ENCODE data around the gene PABPC1L. TPM values are rescaled to one million over a fixed set of nuclear protein-coding genes. Genes with fewer than 3 reads are reported as not detected.

The PABPC1L gene
- total RNA-seq, 1 experiment from 2014 or later, result 90.7 TPM

- ATAC-seq, result no peak
- Mint-ChIP-seq H3K4me1 (peaks cover 40% of the 10 kb centered on the region), H3K27ac (peak overlapping the region; percentile 80; the same call in 1 of the 2 replicates), H3K4me3 (peak overlapping the region; percentile 100), H3K9me3 (no peaks in the 10 kb centered on the region), H3K36me3 (no peaks in the 10 kb centered on the region), H3K27me3 (ENCODE audit: low read depth) (peaks cover 21% of the 10 kb centered on the region)
- ChIA-PET CTCF (interaction anchor here (1.2 kb wide), 2 partner anchors 56 to 57 kb away, joined by 3 read pairs; no protein-coding TSS in a partner anchor), POLR2A (no interaction called here)
- DNase-seq (ENCODE audit: low spot score), result no peak
- TF ChIP-seq MXD4 (CRISPR knock-in tag; IDR thresholded peaks at IDR 0.05; ENCODE audit: borderline replicate concordance) (no peak), ATF2 (CRISPR knock-in tag; IDR thresholded peaks at IDR 0.05; ENCODE audit: borderline replicate concordance, low read depth) (no peak), RELA (CRISPR knock-in tag; IDR thresholded peaks at IDR 0.05; ENCODE audit: borderline replicate concordance) (no peak), ARID4B (CRISPR knock-in tag; IDR thresholded peaks at IDR 0.05; ENCODE audit: borderline replicate concordance) (no peak), SP1 (CRISPR knock-in tag; conservative IDR thresholded peaks at IDR 0.05) (no peak), E2F4 (CRISPR knock-in tag; IDR thresholded peaks at IDR 0.05; ENCODE audit: borderline replicate concordance, low read depth) (no peak), FOXJ3 (CRISPR knock-in tag; IDR thresholded peaks at IDR 0.05; ENCODE audit: borderline replicate concordance) (no peak), AFF4 (CRISPR knock-in tag; IDR thresholded peaks at IDR 0.05; ENCODE audit: borderline replicate concordance) (no peak), SMAD4 (CRISPR knock-in tag; IDR thresholded peaks at IDR 0.05) (no peak), KAT7 (CRISPR knock-in tag; IDR thresholded peaks at IDR 0.05; ENCODE audit: borderline replicate concordance) (no peak), IRF1 (CRISPR knock-in tag; IDR thresholded peaks at IDR 0.05) (no peak), FOXP4 (CRISPR knock-in tag; IDR thresholded peaks at IDR 0.05) (no peak)
Measured at GRCh38 chr20:44967207-44967807, 57.4 kb downstream of the PABPC1L start.

Measured in WTC11 (cell line).